A549 (cell line): ENCODE measurements around the gene LLGL2. TPM values are rescaled to one million over a fixed set of nuclear protein-coding genes. Genes with fewer than 3 reads are reported as not detected.

Source experiments
- ATAC-seq, 2 experiments: fragments of 200-7000 bp in 1 of 2; fragments of >200 bp in 1 of 2; cut with Nextera tagmentation in 1 of 2; cut with Tn5 transposase in 1 of 2; 3 replicates each; pipeline versions ENCODE4 v1.8.0 to v1.9.1; 2018 to 2020; ENCODE audit warnings: mild to moderate bottlenecking in 1 of 2, moderate library complexity in 1 of 2
- CTCF ChIA-PET: fragments of 300-600 bp; sonication (Branson Sonifier 250); formaldehyde crosslinking; extraction: SDS; loops from one replicate; lab custom pipeline; 2021; ENCODE audit warnings: antibody characterized with exemption, inconsistent platforms; lab: Yijun Ruan, JAX
- POLR2A ChIA-PET: fragments of 350-600 bp; formaldehyde crosslinking; extraction: SDS; loops from one replicate; lab custom pipeline; 2021; ENCODE audit warnings: antibody characterized with exemption, inconsistent platforms; lab: Yijun Ruan, JAX
- DNase-seq, 2 experiments: peaks; one replicate each; pipeline versions ENCODE4 v3.0.0 to v3.0.0-alpha.2; 2011 to 2016; ENCODE audit warnings: low read depth in 1 of 2, low spot score in 1 of 2
- FAIRE-seq: peaks from 2 replicates; lab custom pipeline; 2011; peaks lifted over from hg19 to GRCh38; lab: Jason Lieb, UNC
- H3K27ac ChIP-seq, 2 experiments: fragments of >200 bp; sonication (Bioruptor Twin); formaldehyde crosslinking; 3 replicates each; pipeline ENCODE4 v1.5.1; 2016 to 2017
- H3K4me1 ChIP-seq: fragments of >200 bp; sonication (Bioruptor Twin); formaldehyde crosslinking; 3 replicates; pipeline ENCODE4 v1.6.1; 2016
- H3K4me2 ChIP-seq: fragments of >200 bp; sonication (Bioruptor Twin); formaldehyde crosslinking; 3 replicates; pipeline ENCODE4 v1.6.1; 2016
- H3K4me3 ChIP-seq: fragments of >200 bp; sonication (Bioruptor Twin); formaldehyde crosslinking; 3 replicates; pipeline ENCODE4 v1.5.1; 2016
- H3K9me3 ChIP-seq: fragments of >200 bp; sonication (Bioruptor Twin); formaldehyde crosslinking; 3 replicates; pipeline ENCODE4 v1.6.1; 2016
- ATOH8 ChIP-seq: fragments of 250-450 bp; sonication (Bioruptor Pico); IDR thresholded peaks from 2 replicates; pipeline ENCODE4 v1.5.0; 2020; ENCODE audit warnings: low read depth, mild to moderate bottlenecking, moderate library complexity
- CEBPB ChIP-seq, 2 experiments: fragments of >200 bp in 1 of 2; sonication (Bioruptor Twin) in 1 of 2; formaldehyde crosslinking in 1 of 2; IDR thresholded peaks; 2 replicates each; pipeline ENCODE4 v1.6.1; 2012 to 2016
- CHD2 ChIP-seq: fragments of 150-350 bp; IDR thresholded peaks from 2 replicates; pipeline ENCODE4 v1.6.1; 2014; ENCODE audit warnings: low read length; ENCODE audit not compliant: partially characterized antibody
- CHD4 ChIP-seq: fragments of 200-600 bp; sonication (generic); IDR thresholded peaks from 2 replicates; pipeline ENCODE4 v1.6.1; 2016; ENCODE audit warnings: antibody characterized with exemption, mild to moderate bottlenecking, borderline replicate concordance
- FOXS1 ChIP-seq: fragments of 250-450 bp; sonication (Bioruptor Pico); IDR thresholded peaks from 2 replicates; pipeline ENCODE4 v1.5.0; 2020; ENCODE audit warnings: mild to moderate bottlenecking, moderate library complexity
- HOXB13 ChIP-seq: fragments of 250-450 bp; sonication (Bioruptor Pico); IDR thresholded peaks from 2 replicates; pipeline ENCODE4 v1.5.0; 2020; ENCODE audit warnings: low read depth, mild to moderate bottlenecking, moderate library complexity
- HOXB5 ChIP-seq: fragments of 250-450 bp; sonication (Bioruptor Pico); IDR thresholded peaks from 2 replicates; pipeline ENCODE4 v1.5.0; 2020; ENCODE audit warnings: mild to moderate bottlenecking, moderate library complexity
- JUNB ChIP-seq: fragments of >200 bp; sonication (Bioruptor Twin); formaldehyde crosslinking; IDR thresholded peaks from 2 replicates; pipeline ENCODE4 v1.6.1; 2016
- KDM1A ChIP-seq: fragments of 200-600 bp; sonication (generic); IDR thresholded peaks from 2 replicates; pipeline ENCODE4 v1.6.1; 2016; ENCODE audit warnings: low read depth, mild to moderate bottlenecking
- MYC ChIP-seq: IDR thresholded peaks from 2 replicates; pipeline ENCODE4 v1.6.1; 2012; ENCODE audit warnings: mild to moderate bottlenecking, inconsistent platforms, low read length, improper control_type of control experiment, borderline replicate concordance
- NPAS2 ChIP-seq: fragments of 250-450 bp; sonication (Bioruptor Pico); IDR thresholded peaks from 2 replicates; pipeline ENCODE4 v1.8.0; 2022; ENCODE audit warnings: mild to moderate bottlenecking, moderate library complexity, borderline replicate concordance
- POLR2A ChIP-seq: IDR thresholded peaks from 2 replicates; pipeline ENCODE4 v1.6.1; 2012; ENCODE audit warnings: mild to moderate bottlenecking, low read length
- RCOR1 ChIP-seq: fragments of 150-350 bp; IDR thresholded peaks from 2 replicates; pipeline ENCODE4 v1.6.1; 2014; ENCODE audit warnings: antibody characterized with exemption, low read length, low read depth
- RNF2 ChIP-seq: fragments of 200-600 bp; sonication (generic); IDR thresholded peaks from 2 replicates; pipeline ENCODE4 v1.6.1; 2016; ENCODE audit warnings: low read depth, mild to moderate bottlenecking, antibody characterized with exemption, moderate library complexity, borderline replicate concordance
- TP53 ChIP-seq: fragments of 250-450 bp; sonication (Bioruptor Pico); IDR thresholded peaks from 2 replicates; pipeline ENCODE4 v1.5.0; 2021; ENCODE audit warnings: mild to moderate bottlenecking, moderate library complexity
- ZFP36 ChIP-seq: fragments of 450-650 bp; IDR thresholded peaks from 2 replicates; pipeline ENCODE4 v1.6.1; 2014; ENCODE audit warnings: borderline replicate concordance; ENCODE audit not compliant: partially characterized antibody
- ZSCAN20 ChIP-seq: fragments of 250-450 bp; sonication (Bioruptor Pico); IDR thresholded peaks from 2 replicates; pipeline ENCODE4 v1.8.0; 2022; ENCODE audit warnings: mild to moderate bottlenecking, moderate library complexity
- WGBS: methylation state at CpG from one replicate; pipeline ENCODE4 v1.1.6; 2017; ENCODE audit errors: missing lambda C conversion rate; 5-methylcytosine and 5-hydroxymethylcytosine counted together
- polyA plus RNA-seq, 4 experiments: library from polyadenylated mRNA; depleted of rRNA in 3 of 4; stranded (reverse); fragments of >200 nt; fragmentation: RNase III in 1 of 4; extraction: RNeasy Plus Mini Kit Qiagen cat#74134 plus additional on column Dnase treatment in 1 of 4; gene quantifications; 2 replicates in 3 of 4; 3 replicates in 1 of 4; pipeline ENCODE4 v1.2.3, GENCODE V29; 2011 to 2017
- TF ChIP-seq, protein P1 (sequence below): fragments of 150-350 bp; IDR thresholded peaks from 2 replicates; pipeline ENCODE4 v1.6.1; 2014; ENCODE audit warnings: low read depth, mild to moderate bottlenecking, low read length
- TF ChIP-seq, protein P2 (sequence below): IDR thresholded peaks from 2 replicates; pipeline ENCODE4 v1.6.1; 2012
- TF ChIP-seq, protein P3 (sequence below): fragments of 200-600 bp; sonication (generic); IDR thresholded peaks from 2 replicates; pipeline ENCODE4 v1.6.1; 2016; ENCODE audit warnings: antibody characterized with exemption, mild to moderate bottlenecking, moderate library complexity

The LLGL2 gene
- polyA plus RNA-seq, 2 of the 4 experiments (the other 2 are of a cell fraction), result 18.9 to 35.0 TPM

DNA sequence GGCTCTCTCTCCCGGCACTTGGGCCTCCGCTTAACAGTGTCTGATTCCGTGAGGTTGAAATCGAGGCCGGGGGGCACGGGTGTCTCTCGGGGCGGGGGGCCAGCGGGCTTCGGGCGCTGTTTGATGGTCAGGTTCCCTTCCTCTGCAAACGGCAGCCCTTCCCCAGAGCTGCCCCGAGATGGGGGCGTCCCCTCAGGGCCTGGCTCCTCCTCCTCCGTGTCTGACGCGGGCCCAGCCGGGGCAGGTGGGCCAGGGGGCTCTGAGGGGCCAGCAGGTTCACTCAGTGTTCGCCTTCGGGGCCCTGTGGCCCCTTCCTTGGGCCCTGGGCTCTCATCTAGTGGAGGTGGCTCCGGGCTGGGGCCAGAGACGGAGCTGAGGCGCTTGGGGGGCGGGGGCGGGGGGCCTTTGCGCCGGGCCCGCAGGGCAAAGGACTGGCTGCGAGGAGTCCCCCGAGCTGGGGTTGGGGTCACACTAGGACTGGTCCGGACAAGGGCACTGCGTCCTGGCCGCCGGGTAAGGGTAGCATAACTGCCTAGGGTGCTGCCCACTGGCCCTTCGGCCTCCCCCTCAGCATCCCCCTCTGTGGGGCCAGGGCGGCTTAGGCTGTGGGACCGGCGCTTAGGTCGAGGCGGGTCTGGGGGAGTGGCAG lies 23.3 kb upstream of the LLGL2 start (continued):
- TF ChIP-seq CHD4, result no peak
- TF ChIP-seq CEBPB (IDR thresholded peaks at IDR 0.05), result no peak

DNA sequence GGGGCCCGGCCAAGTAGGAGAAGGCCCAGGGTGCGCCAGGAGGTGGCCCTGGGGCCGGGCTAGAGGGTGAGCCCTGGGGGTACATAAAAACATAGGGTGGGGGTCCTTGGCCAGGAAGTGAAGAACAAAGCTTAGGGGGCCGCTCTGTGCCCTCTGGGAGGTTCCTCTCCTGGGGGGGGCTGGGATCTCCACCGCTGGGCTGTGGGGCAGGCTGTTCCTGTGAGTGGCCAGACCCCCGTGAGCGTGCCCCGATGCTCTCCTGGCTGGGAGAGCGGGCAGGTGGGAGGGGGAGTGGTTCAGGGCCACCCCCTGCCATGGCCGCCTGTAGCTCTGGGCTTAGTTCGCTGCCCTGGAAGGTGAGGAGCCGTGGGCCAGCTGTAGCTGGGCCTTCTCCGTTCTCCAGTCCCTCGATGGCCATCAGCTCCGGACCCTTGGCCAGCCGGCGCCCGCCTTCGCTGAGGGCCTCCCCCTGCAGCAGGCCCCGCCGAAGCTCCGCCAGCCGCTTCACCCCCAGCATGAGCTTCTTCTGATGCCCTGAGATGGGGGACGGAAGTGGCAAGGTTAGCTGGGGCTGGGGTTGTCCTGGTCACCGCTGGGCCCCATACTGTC lies 22.7 kb upstream of the LLGL2 start:
- ATAC-seq, result no peak
- no peak for TF ChIP-seq ZFP36
- TF ChIP-seq MYC, result no peak
- TF ChIP-seq CHD2, result no peak
- TF ChIP-seq TP53, result no peak
- TF ChIP-seq HOXB13 (CRISPR knock-in tag), result no peak
- TF ChIP-seq, protein P1, sequence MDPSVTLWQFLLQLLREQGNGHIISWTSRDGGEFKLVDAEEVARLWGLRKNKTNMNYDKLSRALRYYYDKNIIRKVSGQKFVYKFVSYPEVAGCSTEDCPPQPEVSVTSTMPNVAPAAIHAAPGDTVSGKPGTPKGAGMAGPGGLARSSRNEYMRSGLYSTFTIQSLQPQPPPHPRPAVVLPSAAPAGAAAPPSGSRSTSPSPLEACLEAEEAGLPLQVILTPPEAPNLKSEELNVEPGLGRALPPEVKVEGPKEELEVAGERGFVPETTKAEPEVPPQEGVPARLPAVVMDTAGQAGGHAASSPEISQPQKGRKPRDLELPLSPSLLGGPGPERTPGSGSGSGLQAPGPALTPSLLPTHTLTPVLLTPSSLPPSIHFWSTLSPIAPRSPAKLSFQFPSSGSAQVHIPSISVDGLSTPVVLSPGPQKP, result no peak
- no peak for TF ChIP-seq ZSCAN20 (CRISPR knock-in tag)
- TF ChIP-seq FOXS1 (CRISPR knock-in tag), result no peak
- TF ChIP-seq ATOH8 (CRISPR knock-in tag), result no peak
- TF ChIP-seq RCOR1, result no peak
- no peak for TF ChIP-seq HOXB5 (CRISPR knock-in tag)
- TF ChIP-seq JUNB, result no peak
- TF ChIP-seq, protein P2, sequence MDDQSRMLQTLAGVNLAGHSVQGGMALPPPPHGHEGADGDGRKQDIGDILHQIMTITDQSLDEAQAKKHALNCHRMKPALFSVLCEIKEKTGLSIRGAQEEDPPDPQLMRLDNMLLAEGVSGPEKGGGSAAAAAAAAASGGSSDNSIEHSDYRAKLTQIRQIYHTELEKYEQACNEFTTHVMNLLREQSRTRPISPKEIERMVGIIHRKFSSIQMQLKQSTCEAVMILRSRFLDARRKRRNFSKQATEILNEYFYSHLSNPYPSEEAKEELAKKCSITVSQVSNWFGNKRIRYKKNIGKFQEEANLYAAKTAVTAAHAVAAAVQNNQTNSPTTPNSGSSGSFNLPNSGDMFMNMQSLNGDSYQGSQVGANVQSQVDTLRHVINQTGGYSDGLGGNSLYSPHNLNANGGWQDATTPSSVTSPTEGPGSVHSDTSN, result no peak
- no peak for TF ChIP-seq POLR2A
- no peak for TF ChIP-seq RNF2
- no peak for TF ChIP-seq KDM1A
- TF ChIP-seq NPAS2 (CRISPR knock-in tag), result no peak
- TF ChIP-seq, protein P3, sequence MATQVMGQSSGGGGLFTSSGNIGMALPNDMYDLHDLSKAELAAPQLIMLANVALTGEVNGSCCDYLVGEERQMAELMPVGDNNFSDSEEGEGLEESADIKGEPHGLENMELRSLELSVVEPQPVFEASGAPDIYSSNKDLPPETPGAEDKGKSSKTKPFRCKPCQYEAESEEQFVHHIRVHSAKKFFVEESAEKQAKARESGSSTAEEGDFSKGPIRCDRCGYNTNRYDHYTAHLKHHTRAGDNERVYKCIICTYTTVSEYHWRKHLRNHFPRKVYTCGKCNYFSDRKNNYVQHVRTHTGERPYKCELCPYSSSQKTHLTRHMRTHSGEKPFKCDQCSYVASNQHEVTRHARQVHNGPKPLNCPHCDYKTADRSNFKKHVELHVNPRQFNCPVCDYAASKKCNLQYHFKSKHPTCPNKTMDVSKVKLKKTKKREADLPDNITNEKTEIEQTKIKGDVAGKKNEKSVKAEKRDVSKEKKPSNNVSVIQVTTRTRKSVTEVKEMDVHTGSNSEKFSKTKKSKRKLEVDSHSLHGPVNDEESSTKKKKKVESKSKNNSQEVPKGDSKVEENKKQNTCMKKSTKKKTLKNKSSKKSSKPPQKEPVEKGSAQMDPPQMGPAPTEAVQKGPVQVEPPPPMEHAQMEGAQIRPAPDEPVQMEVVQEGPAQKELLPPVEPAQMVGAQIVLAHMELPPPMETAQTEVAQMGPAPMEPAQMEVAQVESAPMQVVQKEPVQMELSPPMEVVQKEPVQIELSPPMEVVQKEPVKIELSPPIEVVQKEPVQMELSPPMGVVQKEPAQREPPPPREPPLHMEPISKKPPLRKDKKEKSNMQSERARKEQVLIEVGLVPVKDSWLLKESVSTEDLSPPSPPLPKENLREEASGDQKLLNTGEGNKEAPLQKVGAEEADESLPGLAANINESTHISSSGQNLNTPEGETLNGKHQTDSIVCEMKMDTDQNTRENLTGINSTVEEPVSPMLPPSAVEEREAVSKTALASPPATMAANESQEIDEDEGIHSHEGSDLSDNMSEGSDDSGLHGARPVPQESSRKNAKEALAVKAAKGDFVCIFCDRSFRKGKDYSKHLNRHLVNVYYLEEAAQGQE, result no peak
- Histone ChIP-seq H3K9me3 (no peaks in the 10 kb centered on the region), H3K4me1 (no peaks in the 10 kb centered on the region), H3K4me3 (no peak overlapping the region), H3K4me2 (no peak overlapping the region), H3K27ac (no peak overlapping the region)
- no peak for FAIRE-seq
- POLR2A ChIA-PET, result interaction anchor here (0.6 to 1.1 kb wide), 2 partner anchors 13 to 413 kb away, joined by 3 to 9 read pairs; partner anchors contain the start of gene TSEN54
- DNase-seq, result no peak
- CTCF ChIA-PET, result interaction anchor here (0.6 to 6.4 kb wide), 26 partner anchors 9 to 389 kb away, joined by 3 to 55 read pairs (median 6); partner anchors contain the start of genes SMIM5 and TSEN54
- 90% methylated on average over 25 of the region's 25 CpGs for WGBS
